SK-N-SH (cell line): Measurements from ENCODE around the gene CD22. TPM values are rescaled to one million over a fixed set of nuclear protein-coding genes. Genes with fewer than 3 reads are reported as not detected.

Source experiments
- CTCF ChIA-PET: fragments of 300-600, 350-600 bp; formaldehyde crosslinking; extraction: SDS; loops from one replicate; lab custom pipeline; 2021; lab: Yijun Ruan, JAX
- POLR2A ChIA-PET: fragments of 350-600 bp; sonication (Branson Sonifier 250); formaldehyde crosslinking; extraction: SDS; loops from one replicate; lab custom pipeline; 2020; ENCODE audit warnings: antibody characterized with exemption, inconsistent platforms; lab: Yijun Ruan, JAX
- DNase-seq: peaks from one replicate; pipeline ENCODE4 v3.0.0; 2012
- H2AFZ ChIP-seq: fragments of 200-600 bp; sonication (generic); 2 replicates; pipeline ENCODE4 v1.8.1; 2016; ENCODE audit warnings: antibody characterized with exemption, mild to moderate bottlenecking, low read depth
- H3F3A ChIP-seq: fragments of 200-600 bp; sonication (generic); replicated peaks from 2 replicates; pipeline ENCODE3; 2016; ENCODE audit warnings: antibody characterized with exemption, mild to moderate bottlenecking; ENCODE audit not compliant: insufficient read depth
- H3K27ac ChIP-seq, 2 experiments: fragments of 200-500 bp in 1 of 2; fragments of 200-600 bp in 1 of 2; sonication (Bioruptor generic) in 1 of 2; sonication (generic), shearing (Covaris generic) in 1 of 2; 2 replicates each; pipeline versions ENCODE4 v1.5.1 to v1.6.1; 2014 to 2016; ENCODE audit warnings: low read depth in 2 of 2, inconsistent platforms in 1 of 2, low read length in 1 of 2, mild to moderate bottlenecking in 1 of 2, mixed read lengths in 1 of 2
- H3K27me3 ChIP-seq: fragments of 200-600 bp; sonication (generic), shearing (Covaris generic); 2 replicates; pipeline ENCODE4 v1.6.1; 2016; ENCODE audit warnings: mixed run types; ENCODE audit not compliant: insufficient read depth
- H3K36me3 ChIP-seq, 2 experiments: fragments of 200-500 bp in 1 of 2; fragments of 200-600 bp in 1 of 2; sonication (Bioruptor generic) in 1 of 2; sonication (generic) in 1 of 2; replicated peaks in 1 of 2; 2 replicates each; pipeline versions ENCODE3 to v1.5.1; 2014 to 2016; ENCODE audit warnings: low read length in 1 of 2, mild to moderate bottlenecking in 1 of 2; ENCODE audit not compliant: insufficient read depth in 2 of 2, control insufficient read depth in 1 of 2
- H3K4me1 ChIP-seq, 2 experiments: fragments of 200-500 bp in 1 of 2; fragments of 200-600 bp in 1 of 2; sonication (Bioruptor generic) in 1 of 2; sonication (generic), shearing (Covaris generic) in 1 of 2; 2 replicates each; pipeline versions ENCODE4 v1.5.1 to v1.6.1; 2014 to 2016; ENCODE audit warnings: low read depth in 1 of 2, low read length in 1 of 2, mixed run types in 1 of 2; ENCODE audit not compliant: insufficient read depth in 2 of 2, control insufficient read depth in 1 of 2
- H3K4me2 ChIP-seq: fragments of 200-600 bp; sonication (generic), shearing (Covaris generic); 2 replicates; pipeline ENCODE4 v1.6.1; 2017; ENCODE audit warnings: mixed run types
- H3K4me3 ChIP-seq, 2 experiments: fragments of 200-500 bp in 1 of 2; fragments of 200-600 bp in 1 of 2; sonication (Bioruptor generic) in 1 of 2; sonication (generic), shearing (Covaris generic) in 1 of 2; 2 replicates each; pipeline versions ENCODE4 v1.5.1 to v1.8.1; 2014 to 2016; ENCODE audit warnings: low read depth in 2 of 2, inconsistent platforms in 1 of 2, low read length in 1 of 2, mild to moderate bottlenecking in 1 of 2, mixed read lengths in 1 of 2, moderate library complexity in 1 of 2
- H3K79me2 ChIP-seq: fragments of 200-600 bp; sonication (generic); 2 replicates; pipeline ENCODE4 v1.8.1; 2017; ENCODE audit warnings: mild to moderate bottlenecking; ENCODE audit not compliant: insufficient read depth
- H3K9ac ChIP-seq: fragments of 200-600 bp; sonication (generic); 2 replicates; pipeline ENCODE4 v1.6.1; 2017; ENCODE audit warnings: mixed run types
- H3K9me2 ChIP-seq: fragments of 200-600 bp; sonication (generic); 2 replicates; pipeline ENCODE4 v1.6.1; 2017; ENCODE audit warnings: mixed run types
- H3K9me3 ChIP-seq: fragments of 200-600 bp; sonication (generic); 2 replicates; pipeline ENCODE4 v1.6.1; 2017; ENCODE audit warnings: mixed run types, mild to moderate bottlenecking, moderate library complexity
- H4K20me1 ChIP-seq: fragments of 200-600 bp; sonication (generic); 2 replicates; pipeline ENCODE4 v1.6.1; 2017; ENCODE audit warnings: mild to moderate bottlenecking, mixed run types; ENCODE audit not compliant: insufficient read depth
- CHD2 ChIP-seq: fragments of 150-350 bp; IDR thresholded peaks from 2 replicates; pipeline ENCODE4 v1.6.1; 2018; ENCODE audit warnings: low read length; ENCODE audit not compliant: partially characterized antibody
- EP300 ChIP-seq, 2 experiments: IDR thresholded peaks; 2 replicates each; pipeline versions ENCODE4 v1.4.0 to v1.6.1; 2012; ENCODE audit warnings: borderline replicate concordance in 1 of 2, low read depth in 1 of 2, low read length in 1 of 2
- FOSL2 ChIP-seq: IDR thresholded peaks from 2 replicates; pipeline ENCODE4 v1.4.0; 2012; ENCODE audit warnings: low read depth, mild to moderate bottlenecking, moderate library complexity, borderline replicate concordance
- FOXJ3 ChIP-seq: sonication (generic); formaldehyde crosslinking; IDR thresholded peaks from 2 replicates; pipeline ENCODE4 v1.5.1; 2020; ENCODE audit warnings: mild to moderate bottlenecking, missing genetic modification reagents
- GABPA ChIP-seq: IDR thresholded peaks from 2 replicates; pipeline ENCODE4 v1.4.0; 2012; ENCODE audit warnings: low read depth, mild to moderate bottlenecking
- NFIC ChIP-seq: IDR thresholded peaks from 2 replicates; pipeline ENCODE4 v1.4.0; 2012; ENCODE audit warnings: borderline replicate concordance
- POLR2AphosphoS5 ChIP-seq: IDR thresholded peaks from 2 replicates; pipeline ENCODE4 v1.6.1; 2012; ENCODE audit warnings: low read depth, low read length
- RAD21 ChIP-seq: IDR thresholded peaks from 2 replicates; pipeline ENCODE4 v1.6.1; 2012; ENCODE audit warnings: mild to moderate bottlenecking, low read length
- RCOR1 ChIP-seq: fragments of 150-350 bp; IDR thresholded peaks from 2 replicates; pipeline ENCODE4 v1.6.1; 2017; ENCODE audit warnings: antibody characterized with exemption, low read length
- RXRA ChIP-seq: IDR thresholded peaks from 2 replicates; pipeline ENCODE4 v1.4.0; 2012; ENCODE audit warnings: low read depth, mild to moderate bottlenecking, borderline replicate concordance
- TCF12 ChIP-seq: IDR thresholded peaks from 2 replicates; pipeline ENCODE4 v1.4.0; 2012
- TEAD4 ChIP-seq: IDR thresholded peaks from 2 replicates; pipeline ENCODE4 v1.4.0; 2012; ENCODE audit warnings: mild to moderate bottlenecking, borderline replicate concordance; ENCODE audit not compliant: insufficient read depth
- USF2 ChIP-seq: fragments of 150-350 bp; IDR thresholded peaks from 2 replicates; pipeline ENCODE4 v1.6.1; 2017; ENCODE audit warnings: antibody characterized with exemption, low read length, low read depth, borderline replicate concordance
- YY1 ChIP-seq: IDR thresholded peaks from 2 replicates; pipeline ENCODE4 v1.4.0; 2012; ENCODE audit warnings: low read depth, mild to moderate bottlenecking
- WGBS: methylation state at CpG from one replicate; pipeline ENCODE4 v1.1.6; 2017; ENCODE audit warnings: low lambda C conversion rate; 5-methylcytosine and 5-hydroxymethylcytosine counted together
- polyA plus RNA-seq, 3 experiments: library from polyadenylated mRNA; depleted of rRNA; stranded (reverse); fragments of >200 nt; gene quantifications; 2 replicates each; pipeline ENCODE4 v1.2.3, GENCODE V29; 2012
- TF ChIP-seq, protein P1 (sequence below): fragments of 200-600 bp; sonication (generic); IDR thresholded peaks from 2 replicates; pipeline ENCODE4 v1.6.1; 2017; ENCODE audit warnings: antibody characterized with exemption, mild to moderate bottlenecking, moderate library complexity
- TF ChIP-seq, protein P2 (sequence below): IDR thresholded peaks from 2 replicates; pipeline ENCODE4 v1.4.0; 2012; ENCODE audit warnings: low read depth, borderline replicate concordance

CD22 gene
- polyA plus RNA-seq, 1 of the 3 experiments (the other 2 are of a cell fraction), result 0.18 TPM

DNA sequence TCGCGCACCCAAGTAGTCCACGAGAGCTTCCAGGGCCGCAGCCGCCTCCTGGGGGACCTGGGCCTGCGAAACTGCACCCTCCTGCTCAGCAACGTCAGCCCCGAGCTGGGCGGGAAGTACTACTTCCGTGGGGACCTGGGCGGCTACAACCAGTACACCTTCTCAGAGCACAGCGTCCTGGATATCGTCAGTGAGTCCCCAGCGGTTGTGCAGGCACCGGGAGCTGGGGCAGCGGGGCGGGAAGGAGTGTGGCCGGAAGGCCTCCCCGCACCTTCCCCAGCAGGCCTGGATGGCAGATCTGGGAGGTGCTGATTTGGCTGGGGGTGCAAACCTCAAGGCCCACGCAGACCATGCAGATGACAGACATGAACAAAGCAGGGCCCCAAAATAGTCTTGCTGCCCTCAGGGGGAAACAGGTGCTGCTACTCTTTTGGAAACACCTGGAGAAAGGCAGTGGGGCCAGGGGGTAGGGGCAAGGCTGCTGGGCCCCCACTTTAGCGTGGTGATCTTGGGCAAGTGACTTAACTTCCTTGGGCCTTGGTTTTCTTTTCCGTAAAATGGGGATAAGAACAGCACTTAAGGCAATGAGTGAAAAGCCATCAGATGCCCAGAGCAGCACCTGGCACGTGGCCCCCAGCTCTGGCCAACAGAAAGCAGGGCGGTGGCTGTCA, 33.1 kb upstream of the CD22 start:
- ChIA-PET POLR2A (no interaction called here), CTCF (interaction anchor here (0.8 to 2.2 kb wide), 5 partner anchors 11 to 183 kb away, joined by 3 to 5 read pairs (median 3); partner anchors contain the start of gene USF2)
- H3K27ac ChIP-seq, result no peak overlapping the region
- H3K9ac ChIP-seq, result no peak overlapping the region
- WGBS, result 27% methylated on average over 13 of the region's 24 CpGs
- peaks cover 61% of the 10 kb centered on the region for H3K27me3 ChIP-seq
- H4K20me1 ChIP-seq, result no peaks in the 10 kb centered on the region
- H3K4me1 ChIP-seq, result no peaks in the 10 kb centered on the region
- TF ChIP-seq NFIC (no peak), FOSL2 (no peak), GABPA (no peak), YY1 (no peak), FOXJ3 (CRISPR knock-in tag) (no peak)
- TF ChIP-seq, all 33 proteins: peak for 0
- Histone ChIP-seq H3K36me3 (no peaks in the 10 kb centered on the region), H3K4me3 (no peak overlapping the region), H3K4me2 (no peak overlapping the region), H3K9me3 (no peaks in the 10 kb centered on the region), H3K9me2 (no peaks in the 10 kb centered on the region), H3F3A (no peaks in the 10 kb centered on the region), H2AFZ (no peak overlapping the region), H3K79me2 (no peaks in the 10 kb centered on the region)
- no peak for DNase-seq

DNA sequence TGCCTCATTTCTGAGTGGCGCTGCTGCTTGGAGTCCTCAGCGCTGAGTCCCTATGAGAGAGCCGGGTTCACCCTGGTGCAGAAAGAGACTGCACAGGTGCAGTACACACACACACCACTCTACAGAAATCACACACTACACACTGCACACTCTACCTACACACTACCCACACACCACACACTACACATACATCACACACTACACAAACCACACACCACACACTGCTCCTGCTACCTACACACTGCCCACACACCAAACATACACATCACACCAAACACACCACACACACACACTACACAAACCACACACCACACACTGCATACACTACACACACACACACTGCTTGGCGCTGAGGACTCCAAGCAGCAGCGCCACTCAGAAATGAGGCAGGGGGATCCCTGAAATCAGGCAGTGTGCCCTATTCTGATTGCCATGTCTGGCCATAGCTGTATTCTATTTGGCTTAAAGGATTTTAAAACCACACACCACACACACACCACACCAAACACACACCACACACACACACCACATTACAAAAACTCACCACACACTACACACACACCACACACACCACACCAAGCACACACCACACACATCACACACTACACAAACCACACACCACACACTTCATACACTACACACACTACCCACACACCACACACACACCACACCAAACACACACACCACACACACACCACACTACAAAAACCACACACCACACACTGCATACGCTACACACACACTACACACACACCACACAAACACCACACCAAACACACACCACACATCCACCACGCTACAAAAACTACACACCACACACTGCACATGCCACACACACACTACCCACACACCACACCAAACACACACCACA, 32.1 kb upstream of the CD22 start:
- WGBS, result 59% methylated on average over 7 of the region's 7 CpGs
- H2AFZ ChIP-seq, result no peak overlapping the region

More for the DNA sequence above, 32.1 kb upstream of the CD22 start:
- no peaks in the 10 kb centered on the region for H3F3A ChIP-seq
- no peak overlapping the region for H3K27ac ChIP-seq
- ChIA-PET POLR2A (no interaction called here), CTCF (interaction anchor here (1.3 kb wide), 1 partner anchor 16 kb away, joined by 3 read pairs; no protein-coding TSS in a partner anchor)
- no peaks in the 10 kb centered on the region for H3K4me1 ChIP-seq
- no peak overlapping the region for H3K4me3 ChIP-seq
- peaks cover 61% of the 10 kb centered on the region for H3K27me3 ChIP-seq
- no peaks in the 10 kb centered on the region for H3K9me2 ChIP-seq
- TF ChIP-seq TEAD4 (no peak), RAD21 (no peak), TCF12 (no peak), POLR2AphosphoS5 (no peak), USF2 (no peak), RCOR1 (no peak), EP300 (IDR thresholded peaks at IDR 0.05; ENCODE audit: borderline replicate concordance in 1 of 2, low read depth in 1 of 2, low read length in 1 of 2) (no peak), FOSL2 (no peak), CHD2 (no peak), FOXJ3 (CRISPR knock-in tag) (no peak), RXRA (no peak)
- TF ChIP-seq, protein P1, sequence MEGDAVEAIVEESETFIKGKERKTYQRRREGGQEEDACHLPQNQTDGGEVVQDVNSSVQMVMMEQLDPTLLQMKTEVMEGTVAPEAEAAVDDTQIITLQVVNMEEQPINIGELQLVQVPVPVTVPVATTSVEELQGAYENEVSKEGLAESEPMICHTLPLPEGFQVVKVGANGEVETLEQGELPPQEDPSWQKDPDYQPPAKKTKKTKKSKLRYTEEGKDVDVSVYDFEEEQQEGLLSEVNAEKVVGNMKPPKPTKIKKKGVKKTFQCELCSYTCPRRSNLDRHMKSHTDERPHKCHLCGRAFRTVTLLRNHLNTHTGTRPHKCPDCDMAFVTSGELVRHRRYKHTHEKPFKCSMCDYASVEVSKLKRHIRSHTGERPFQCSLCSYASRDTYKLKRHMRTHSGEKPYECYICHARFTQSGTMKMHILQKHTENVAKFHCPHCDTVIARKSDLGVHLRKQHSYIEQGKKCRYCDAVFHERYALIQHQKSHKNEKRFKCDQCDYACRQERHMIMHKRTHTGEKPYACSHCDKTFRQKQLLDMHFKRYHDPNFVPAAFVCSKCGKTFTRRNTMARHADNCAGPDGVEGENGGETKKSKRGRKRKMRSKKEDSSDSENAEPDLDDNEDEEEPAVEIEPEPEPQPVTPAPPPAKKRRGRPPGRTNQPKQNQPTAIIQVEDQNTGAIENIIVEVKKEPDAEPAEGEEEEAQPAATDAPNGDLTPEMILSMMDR, result no peak
- TF ChIP-seq, protein P2, sequence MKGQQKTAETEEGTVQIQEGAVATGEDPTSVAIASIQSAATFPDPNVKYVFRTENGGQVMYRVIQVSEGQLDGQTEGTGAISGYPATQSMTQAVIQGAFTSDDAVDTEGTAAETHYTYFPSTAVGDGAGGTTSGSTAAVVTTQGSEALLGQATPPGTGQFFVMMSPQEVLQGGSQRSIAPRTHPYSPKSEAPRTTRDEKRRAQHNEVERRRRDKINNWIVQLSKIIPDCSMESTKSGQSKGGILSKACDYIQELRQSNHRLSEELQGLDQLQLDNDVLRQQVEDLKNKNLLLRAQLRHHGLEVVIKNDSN, result no peak
- TF ChIP-seq, all 33 proteins: peak for 0
- no peaks in the 10 kb centered on the region for H4K20me1 ChIP-seq
- no peak overlapping the region for H3K9ac ChIP-seq
- DNase-seq, result no peak
- H3K9me3 ChIP-seq, result no peaks in the 10 kb centered on the region
- no peak overlapping the region for H3K4me2 ChIP-seq
- no peaks in the 10 kb centered on the region for H3K79me2 ChIP-seq
- no peaks in the 10 kb centered on the region for H3K36me3 ChIP-seq
